Loucy (cell line): Measurements from ENCODE around the gene CCDC69.

ENCODE experiments used
- EZH2phosphoT487 ChIP-seq: fragments of 200-600 bp; IDR thresholded peaks from 2 replicates; pipeline ENCODE4 v1.6.1; 2018; ENCODE audit warnings: antibody characterized with exemption, mild to moderate bottlenecking, moderate library complexity, borderline replicate concordance
- TF ChIP-seq, protein P1 (sequence below): fragments of 200-600 bp; sonication (generic); conservative IDR thresholded peaks from 2 replicates; pipeline ENCODE4 v1.5.1; 2014; ENCODE audit warnings: mild to moderate bottlenecking, antibody characterized with exemption, low read length

GRCh38 chr5:151139646-151140045, 84.2 kb downstream of the CCDC69 start:
- TF ChIP-seq, protein P1, sequence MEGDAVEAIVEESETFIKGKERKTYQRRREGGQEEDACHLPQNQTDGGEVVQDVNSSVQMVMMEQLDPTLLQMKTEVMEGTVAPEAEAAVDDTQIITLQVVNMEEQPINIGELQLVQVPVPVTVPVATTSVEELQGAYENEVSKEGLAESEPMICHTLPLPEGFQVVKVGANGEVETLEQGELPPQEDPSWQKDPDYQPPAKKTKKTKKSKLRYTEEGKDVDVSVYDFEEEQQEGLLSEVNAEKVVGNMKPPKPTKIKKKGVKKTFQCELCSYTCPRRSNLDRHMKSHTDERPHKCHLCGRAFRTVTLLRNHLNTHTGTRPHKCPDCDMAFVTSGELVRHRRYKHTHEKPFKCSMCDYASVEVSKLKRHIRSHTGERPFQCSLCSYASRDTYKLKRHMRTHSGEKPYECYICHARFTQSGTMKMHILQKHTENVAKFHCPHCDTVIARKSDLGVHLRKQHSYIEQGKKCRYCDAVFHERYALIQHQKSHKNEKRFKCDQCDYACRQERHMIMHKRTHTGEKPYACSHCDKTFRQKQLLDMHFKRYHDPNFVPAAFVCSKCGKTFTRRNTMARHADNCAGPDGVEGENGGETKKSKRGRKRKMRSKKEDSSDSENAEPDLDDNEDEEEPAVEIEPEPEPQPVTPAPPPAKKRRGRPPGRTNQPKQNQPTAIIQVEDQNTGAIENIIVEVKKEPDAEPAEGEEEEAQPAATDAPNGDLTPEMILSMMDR: no peak
- TF ChIP-seq EZH2phosphoT487: no peak
